ENCODE data around the gene MAP3K1.

- TF ChIP-seq, protein P1, sequence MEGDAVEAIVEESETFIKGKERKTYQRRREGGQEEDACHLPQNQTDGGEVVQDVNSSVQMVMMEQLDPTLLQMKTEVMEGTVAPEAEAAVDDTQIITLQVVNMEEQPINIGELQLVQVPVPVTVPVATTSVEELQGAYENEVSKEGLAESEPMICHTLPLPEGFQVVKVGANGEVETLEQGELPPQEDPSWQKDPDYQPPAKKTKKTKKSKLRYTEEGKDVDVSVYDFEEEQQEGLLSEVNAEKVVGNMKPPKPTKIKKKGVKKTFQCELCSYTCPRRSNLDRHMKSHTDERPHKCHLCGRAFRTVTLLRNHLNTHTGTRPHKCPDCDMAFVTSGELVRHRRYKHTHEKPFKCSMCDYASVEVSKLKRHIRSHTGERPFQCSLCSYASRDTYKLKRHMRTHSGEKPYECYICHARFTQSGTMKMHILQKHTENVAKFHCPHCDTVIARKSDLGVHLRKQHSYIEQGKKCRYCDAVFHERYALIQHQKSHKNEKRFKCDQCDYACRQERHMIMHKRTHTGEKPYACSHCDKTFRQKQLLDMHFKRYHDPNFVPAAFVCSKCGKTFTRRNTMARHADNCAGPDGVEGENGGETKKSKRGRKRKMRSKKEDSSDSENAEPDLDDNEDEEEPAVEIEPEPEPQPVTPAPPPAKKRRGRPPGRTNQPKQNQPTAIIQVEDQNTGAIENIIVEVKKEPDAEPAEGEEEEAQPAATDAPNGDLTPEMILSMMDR (conservative IDR thresholded peaks at IDR 0.05; ENCODE audit: low read length): no peak
- no peak for TF ChIP-seq EZH2phosphoT487 (IDR thresholded peaks at IDR 0.05; ENCODE audit: borderline replicate concordance)
Measured at GRCh38 chr5:56819060-56819881, 3.9 kb downstream of the MAP3K1 start.

Data from Loucy (cell line).